HG03135 (cell line): Measurements from ENCODE around the gene CDH4.

ENCODE experiments used
- ATAC-seq: cut with Tn5 transposase; IDR thresholded peaks from one replicate; pipeline ENCODE4 v1.9.1; 2021; ENCODE audit warnings: mild to moderate bottlenecking, moderate library complexity; ENCODE audit not compliant: unreplicated experiment

Gene CDH4

DNA sequence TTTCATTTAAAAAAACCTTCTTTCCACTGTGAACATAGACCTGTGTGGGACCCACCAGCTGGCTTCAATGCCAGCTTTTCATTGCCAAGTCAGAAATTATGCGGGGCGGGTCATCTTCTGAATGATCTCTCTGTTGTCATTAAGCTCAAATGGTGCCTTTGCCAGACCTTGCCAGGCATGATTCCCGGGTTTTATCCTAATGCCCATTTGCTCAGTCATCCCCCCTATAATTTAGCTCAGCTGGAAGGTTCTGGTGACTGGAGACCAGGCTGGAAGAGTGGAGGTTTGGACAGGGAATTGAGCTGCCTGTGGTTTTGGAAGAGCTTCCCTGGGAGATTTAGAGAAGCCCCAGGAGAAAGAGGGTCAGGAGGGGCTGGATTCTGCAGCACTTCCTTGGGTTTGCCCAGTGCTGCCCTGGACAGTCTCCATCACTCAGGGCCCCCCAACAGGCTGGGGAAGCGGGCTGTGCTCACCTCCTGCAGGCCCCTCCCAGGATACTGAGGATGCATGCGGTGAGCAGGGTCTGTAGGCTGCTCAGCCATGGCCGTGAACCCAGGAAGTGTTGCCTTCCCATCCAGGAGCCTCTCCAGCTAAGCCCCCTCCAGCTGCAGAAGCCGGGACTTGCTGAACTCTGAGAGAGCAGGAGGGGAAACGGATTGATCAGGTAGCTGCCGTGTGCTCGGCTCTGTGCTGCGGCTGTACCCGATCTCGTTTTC, 273.0 kb downstream of the CDH4 start:
- ATAC-seq = no peak

DNA sequence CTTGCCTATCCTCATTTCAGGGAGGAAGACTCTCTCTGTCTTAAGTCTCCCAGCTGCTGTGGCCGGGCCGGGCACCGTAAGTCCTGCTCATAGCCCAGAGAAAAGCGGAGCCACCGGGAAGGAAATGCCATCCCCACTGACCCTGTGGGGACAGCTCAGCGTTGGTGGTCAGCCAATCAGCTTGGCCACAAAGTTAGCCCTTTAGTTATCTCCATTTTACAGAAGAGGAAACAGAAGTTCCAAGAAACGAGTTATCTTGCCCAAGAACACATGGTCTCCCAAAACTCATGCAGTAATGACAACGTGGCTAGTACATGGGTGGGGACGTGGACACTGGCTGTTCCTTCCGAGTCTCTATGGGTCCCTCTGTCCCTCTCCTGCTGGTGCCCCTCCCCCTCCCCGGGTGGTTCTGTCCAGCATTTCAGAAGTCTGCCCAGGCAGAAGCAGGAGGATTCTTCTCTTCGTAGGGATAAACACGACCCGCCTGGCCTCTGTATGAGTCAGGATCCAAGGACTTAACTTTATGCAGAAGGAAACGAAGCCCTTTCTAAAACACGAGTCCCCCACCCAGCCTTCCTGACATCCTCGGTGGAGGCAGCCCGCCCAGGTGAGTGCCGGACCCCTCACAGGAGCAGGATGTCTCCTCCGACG, 273.8 kb downstream of the CDH4 start:
- ATAC-seq = no peak

DNA sequence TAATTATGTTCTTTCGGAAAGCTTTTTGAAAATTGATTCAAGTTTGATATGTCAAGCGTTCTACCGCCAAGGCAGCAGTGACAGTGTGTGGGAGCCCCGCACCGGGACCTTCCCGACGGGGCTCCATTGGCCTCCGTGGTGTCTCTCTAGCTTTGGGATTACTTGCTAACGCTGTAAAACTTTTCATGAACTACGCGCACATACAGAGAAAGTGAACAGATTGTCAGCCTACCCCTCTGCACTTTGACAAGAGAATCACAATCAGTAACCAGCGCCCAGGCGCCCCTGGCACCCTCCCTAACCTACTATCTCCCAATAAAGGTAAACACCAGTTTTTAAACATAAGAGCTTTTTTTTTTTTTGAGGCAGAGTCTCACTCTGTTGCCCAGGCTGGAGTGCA, 274.8 kb downstream of the CDH4 start:
- no peak for ATAC-seq

DNA sequence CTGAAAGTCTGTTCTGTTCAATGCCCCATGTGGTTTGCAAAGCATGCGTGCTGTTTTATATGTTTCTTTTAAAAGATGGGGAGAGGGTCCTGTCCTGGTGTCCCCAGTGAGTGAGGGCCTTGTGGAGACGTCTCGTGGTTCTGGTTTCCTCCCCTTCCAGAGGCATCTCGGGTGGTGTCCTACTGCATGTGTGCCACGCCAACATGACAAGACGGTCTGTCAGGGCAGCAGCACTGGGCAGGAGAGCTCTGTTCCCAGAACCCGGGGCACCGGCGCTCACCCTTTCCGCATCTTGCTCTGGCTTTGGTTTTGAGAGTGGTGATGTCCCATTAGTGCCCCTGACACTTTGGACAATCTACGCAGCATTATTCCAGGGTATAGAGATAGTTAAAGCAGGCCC, 275.6 kb downstream of the CDH4 start:
- no peak for ATAC-seq

DNA sequence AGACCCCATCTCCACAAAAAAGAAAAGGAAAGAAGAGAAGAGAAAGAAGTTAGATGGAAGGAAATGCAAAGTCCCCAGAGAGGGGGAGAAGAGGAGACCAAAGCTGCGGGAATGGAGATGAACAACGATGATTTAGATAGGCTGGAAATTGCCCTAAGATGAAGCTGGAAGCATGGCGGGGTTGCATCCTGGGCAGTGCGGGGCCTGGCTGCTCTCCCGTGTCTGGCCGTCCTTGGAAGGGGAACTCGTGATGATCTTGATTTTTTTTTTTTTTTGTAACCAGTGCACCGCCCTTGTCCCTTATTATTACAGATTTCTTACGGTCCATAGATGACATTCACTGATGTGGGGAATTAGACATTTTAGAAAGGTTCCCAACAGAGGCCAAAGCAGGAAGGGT, 276.5 kb downstream of the CDH4 start:
- ATAC-seq = no peak

DNA sequence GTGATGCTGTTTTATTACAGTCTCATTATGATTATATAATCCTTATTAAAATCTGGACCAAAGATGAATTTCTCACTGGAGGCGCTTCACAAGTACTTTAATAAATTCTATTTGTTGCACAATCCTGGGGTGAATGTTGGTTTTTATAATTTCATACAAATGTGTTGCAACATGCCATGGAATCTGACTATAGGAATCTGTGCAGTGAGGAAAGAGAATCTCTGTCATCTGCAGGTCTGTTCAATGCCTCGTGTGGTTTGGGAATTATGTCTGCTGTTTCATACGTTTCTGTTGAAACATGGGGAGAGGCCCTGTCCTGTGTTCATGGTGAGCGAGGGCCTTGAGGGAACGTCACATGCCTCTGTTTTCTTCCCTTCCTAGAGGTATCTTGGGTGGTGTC, 277.3 kb downstream of the CDH4 start:
- no peak for ATAC-seq

DNA sequence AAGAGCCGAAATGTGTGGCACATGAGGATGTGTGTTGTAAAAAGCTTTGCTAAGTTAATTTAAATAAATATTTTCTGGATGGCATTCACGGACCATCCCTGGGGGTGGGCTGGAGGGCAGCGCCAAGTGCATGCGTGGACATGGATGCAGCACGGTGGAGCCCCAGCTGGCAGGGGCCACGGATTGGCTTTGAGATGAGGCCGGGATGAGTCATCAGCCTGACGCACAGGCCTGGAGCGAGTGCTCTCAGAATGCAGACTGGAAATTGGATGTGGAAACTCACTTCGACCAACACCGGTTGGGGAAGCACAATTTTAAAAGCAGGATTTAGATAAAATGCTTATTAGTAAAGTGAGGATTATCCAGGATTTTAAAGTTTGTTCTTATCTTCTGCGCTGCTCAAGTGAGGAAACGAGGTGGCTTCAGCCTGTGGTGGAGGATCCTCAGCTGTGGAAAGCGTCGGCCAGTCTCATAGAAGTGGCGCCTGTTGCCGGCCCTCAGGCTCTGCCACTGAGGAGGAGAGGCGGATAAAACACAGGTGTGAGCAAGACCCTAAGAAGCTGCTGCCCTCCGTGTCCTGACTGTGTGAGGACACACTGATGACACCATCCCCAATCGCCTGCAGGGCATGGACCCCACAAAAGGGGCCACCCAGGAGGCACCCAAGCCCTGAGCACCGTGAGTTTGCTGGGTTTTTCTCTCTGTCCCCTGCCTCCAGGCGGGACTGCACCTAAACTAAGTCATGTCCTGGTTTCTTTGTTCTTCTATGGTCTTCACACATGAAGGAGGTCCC, 279.7 kb downstream of the CDH4 start:
- ATAC-seq = no peak

DNA sequence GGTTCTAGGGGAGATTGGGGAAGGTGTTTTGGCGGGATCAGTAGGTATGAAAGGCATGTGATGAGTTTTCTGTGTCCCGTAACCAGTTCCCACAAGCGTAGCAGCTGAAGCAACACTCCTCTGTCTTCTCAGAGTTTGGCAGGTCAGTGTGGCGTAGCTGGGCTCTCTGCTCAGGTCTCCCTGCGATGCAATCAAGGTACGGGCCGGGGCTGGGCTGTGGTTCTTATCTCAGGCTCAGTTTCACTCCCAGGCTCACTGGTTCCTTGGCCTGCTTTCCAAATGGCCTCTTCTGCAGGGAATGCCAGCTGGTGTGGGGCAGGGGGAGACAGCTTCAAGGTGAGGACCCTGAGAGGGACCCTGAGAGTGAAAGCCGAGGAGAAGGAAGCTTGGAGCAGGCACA, 280.7 kb downstream of the CDH4 start:
- ATAC-seq = no peak

DNA sequence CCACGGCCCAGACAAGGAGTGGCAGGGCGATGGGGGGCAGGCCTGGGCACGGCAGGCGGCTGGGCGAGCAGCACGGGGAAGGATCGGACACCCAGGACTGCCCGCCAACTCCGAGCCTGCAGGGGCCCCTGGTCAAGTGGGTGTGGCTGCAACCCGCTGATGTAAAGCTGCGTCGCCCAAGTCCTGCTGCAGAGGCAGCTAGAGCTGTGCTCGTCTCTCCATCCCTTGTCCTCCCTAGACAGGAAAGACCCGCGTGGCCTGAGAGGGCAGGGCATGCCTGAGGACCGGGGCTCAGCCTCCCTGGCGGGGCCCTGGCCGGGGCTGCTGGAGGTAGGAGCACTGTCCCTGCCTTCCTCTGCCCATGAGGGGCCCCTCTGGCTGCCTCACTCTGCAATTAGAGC, 281.2 kb downstream of the CDH4 start:
- ATAC-seq = no peak

DNA sequence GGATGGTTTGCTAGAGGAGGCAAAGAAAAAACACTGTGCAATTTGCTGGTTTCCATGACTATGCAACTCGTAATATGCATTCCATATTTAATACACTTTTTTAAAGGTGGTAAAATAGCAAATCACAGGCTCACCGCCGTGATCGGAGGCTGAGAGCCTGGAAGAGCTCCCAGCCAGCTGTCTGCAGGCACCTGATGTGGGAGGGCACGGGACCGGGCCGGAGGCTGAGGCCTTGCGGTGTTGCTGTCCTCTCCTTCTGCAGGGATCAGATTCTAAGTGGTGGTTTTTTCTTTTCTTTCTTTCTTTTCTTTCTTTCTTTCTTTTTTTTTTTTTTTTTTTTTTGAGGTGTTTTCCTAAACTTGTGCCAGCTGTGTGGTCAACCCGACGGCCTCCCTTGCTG, 282.3 kb downstream of the CDH4 start:
- no peak for ATAC-seq

DNA sequence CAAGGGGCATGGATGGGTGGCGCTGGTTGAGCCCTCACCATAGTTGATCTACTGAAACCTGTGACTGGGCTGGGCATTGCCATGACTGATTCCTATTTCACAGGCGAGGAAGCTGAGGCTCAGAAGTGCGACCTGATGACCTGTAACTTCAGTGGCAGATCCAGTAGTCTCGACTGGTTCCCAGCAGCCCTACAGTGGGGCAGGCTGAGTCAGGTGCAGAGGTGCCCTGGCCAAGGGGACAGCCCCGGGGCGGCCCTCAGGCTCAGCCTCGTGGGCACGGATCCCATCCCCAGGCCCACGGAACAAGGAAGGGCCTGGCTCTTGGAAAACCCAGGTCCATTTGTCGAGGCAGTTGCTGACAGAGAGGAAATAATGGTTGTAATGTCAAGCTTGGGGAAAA, 283.0 kb downstream of the CDH4 start:
- ATAC-seq = no peak

DNA sequence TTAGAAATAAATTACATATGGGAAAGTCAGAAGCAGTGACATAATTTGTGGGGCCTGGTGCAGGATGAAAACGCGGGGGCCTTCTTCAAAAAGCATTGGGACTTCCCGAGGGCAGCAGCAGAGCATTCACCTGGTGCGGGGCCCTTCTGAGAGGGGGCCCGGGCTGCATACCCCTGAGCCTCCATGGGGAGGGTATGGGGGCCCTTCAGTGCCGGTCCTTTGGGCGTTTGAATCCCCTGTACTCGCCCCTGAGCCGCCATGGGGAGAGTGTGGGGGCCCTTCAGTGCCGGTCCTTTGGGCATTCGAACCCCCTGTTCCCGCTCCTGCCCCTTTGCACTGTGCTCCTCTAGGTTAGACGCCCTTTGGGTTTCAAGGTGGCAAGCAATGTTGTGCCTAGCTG, 283.5 kb downstream of the CDH4 start:
- no peak for ATAC-seq

DNA sequence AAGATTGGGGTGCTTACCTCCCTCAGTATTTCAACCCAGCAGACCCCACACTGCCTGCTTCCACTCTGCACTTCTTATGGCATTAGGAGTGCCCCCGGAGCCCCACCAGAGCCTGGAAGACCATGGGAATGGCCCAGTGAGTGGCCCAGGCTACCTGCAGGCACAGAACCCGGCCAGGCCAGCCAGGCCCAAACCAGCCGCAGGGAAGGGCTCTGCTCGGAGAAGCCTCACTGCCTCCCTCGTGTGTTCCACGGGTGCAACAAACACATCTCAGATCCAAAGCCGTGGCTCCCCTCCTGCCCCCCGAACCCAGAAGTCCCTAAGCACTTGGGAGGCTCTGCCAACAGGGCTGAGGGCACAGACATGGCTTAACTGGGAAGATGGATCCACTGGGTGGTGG, 283.9 kb downstream of the CDH4 start:
- no peak for ATAC-seq

DNA sequence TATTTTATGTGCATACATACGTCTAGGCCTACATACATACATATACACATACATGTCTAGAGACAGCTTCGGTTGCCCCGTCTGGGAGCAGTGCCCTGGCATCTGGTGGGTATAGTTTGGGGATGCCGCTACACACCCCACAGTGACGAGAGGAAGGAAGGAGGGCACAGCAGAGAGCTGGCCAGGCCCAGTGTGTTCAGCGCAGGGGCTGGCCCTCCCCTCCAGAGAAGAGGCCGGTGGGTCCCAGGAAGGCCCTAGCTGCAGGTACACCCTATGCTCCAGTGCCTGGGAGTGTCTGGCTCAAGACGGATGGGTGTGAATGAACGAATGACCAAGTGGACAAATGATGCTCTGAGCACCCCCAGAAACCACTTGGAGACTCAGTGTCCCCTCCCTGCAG, 284.6 kb downstream of the CDH4 start:
- no peak for ATAC-seq

DNA sequence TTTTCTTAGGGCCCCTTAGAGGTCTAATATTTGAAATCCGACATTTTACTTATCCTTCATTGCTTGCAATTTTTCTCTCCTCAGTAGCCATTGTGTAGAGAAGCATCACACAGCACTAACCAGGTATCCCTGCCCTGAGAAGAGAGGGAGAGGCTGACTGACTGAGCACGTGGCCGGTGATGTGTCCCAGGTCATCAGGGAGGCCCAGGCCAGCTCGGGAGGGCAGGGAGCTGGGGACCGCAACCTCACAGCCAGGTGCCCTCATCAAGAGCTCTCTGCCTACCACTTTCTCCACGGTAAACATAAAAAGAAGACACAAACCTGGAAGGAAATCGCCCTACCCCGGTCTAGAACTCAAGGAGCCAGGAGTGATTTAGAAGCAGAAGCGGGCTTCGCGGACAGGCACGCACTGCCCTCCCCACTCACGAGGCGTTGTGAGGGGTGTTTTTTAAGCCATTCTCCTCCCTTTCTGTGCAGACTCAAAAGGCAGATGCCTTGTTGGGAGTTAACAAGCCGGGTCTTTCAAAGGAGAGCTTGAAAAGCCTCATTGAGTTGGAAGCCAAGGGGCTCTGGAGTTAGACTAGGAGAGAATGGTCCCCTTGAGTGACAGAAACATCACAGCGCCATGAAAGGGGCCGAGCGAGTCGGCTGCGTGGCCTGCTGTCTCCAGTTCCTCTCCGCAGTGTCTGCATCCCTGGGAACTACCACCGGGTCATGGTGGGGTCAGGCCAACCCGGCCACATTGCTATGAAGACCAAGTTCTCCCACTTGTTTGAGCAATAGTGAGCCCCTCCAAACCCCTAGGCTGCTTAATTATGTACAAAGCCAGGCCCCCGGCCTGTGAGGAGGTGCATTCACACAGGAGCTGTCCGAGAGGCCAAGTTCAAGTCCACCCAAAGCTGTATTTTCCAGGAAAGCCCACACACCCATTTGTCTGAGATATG, 285.4 kb downstream of the CDH4 start:
- no peak for ATAC-seq

DNA sequence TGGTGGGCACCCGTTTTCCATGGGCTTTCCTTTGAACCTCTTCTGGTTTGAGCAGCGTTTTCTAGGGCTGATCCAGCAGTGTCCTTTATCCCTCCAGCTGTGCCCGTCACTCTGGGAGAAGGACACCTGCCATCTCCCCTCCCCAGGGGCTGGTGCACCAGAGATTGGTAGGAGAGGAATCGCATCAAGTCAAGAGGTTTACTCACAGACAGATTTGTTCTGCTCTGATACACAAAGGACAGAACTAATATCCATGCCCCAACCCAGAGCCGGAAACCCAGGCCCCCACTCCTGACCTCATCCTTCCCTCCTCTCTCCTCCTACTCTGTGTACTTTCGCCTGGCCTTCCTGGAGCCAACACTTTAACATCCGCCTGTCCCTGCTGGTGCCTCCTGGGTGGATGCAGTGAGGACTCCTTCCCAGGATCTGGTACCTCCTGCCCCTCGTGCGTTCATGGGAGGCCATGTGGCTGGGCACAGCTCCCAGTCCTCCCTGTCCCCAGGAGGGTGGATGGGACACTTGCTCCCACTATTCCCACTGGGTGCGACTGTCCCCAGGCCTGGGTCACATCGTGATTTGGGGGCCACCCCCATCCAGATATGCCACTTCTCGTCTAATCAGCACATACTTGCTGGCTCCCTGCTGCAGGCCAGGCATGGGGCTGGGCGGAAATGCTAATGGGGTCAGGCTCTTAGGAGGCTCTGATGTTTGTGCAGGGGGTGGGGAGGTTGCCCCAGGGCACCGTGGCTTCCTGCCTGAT, 286.3 kb downstream of the CDH4 start:
- no peak for ATAC-seq

DNA sequence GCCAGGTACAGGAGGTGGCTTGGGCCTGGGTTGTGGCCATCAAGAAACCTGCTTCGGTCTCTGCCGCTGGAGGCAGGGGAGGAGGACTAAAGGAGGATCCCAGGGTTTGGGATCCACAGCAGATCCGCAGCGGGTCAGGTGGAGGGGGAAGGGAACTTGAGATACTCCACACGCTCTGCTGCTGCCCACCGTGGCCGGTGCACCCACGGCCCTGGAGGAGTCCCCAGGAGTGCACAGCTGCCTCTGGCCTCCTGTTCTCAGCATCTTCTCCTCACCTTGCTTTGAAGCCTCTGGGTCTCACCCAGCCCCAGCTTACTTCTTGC, 286.8 kb downstream of the CDH4 start:
- ATAC-seq = no peak

DNA sequence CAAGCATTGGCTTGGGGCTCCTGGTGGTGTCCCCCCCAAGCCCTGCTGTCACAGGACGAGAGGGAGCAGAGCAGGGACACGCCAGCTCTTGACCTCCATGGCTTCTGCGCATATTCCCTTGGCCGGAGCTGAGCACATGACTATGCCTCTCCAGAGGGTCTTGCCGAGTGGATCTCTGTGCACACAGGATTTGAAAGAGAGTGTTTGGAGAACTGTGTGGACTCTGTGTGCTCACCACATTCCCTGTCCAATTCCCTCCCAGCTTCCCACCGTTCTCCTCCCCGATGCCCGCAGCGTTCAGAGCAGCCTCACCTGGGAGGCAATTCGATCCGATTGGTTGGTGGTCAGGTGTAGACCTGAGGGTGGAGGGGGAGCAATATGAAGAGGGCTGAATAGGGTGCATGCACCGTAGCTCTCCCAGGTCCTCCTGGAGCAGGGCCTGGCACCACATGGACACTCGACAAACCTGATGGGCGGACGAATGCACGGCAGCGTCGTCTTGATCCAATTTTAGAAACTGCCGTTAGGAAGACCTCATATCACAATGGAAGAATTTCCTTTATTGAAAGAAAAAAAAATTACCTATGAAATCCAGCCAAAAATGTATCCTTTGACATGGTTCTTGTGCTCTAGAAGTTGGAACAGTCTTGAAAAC, 287.8 kb downstream of the CDH4 start:
- no peak for ATAC-seq

DNA sequence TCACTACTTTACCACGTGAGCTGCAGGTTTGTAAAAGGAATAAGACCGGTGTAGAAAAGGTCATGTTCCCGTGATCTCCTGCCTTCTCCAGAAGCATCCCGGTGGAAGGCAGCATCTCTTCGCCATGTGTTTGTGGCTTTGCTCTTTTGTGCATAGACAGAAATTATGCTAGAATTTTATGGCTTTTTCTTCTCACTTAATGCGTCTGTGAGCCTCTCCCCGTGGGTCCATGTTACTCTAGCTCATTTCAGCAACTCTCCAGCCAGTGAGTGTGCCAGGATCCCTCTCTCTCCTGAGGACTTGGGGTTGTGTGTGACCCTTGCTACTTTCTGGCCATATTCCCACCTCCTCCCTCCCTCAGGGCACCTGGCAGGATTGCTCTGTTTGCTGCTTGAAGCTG, 289.5 kb downstream of the CDH4 start:
- no peak for ATAC-seq

DNA sequence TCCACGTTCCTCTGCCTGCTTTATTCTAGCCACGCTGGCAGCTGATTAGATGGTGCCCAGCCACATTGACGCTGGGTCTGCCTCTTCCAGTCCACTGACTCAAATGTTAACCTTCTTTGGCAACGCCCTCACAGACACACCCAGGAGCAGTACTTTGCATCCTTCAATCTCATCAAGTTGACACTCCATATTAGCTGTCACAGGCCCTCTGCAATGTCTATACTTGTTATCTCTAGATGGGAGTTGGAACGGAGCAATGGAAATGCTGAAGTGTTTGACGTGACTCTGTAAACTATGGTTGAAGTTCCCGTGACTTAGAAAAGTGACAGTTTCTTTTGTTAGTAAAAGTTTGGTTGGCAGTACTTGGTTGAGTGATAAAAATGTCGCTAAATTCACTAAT, 291.0 kb downstream of the CDH4 start:
- ATAC-seq = no peak
